ENCODE measurements around the gene BOK.
A peak's percentile ranks its signal among the peaks of the same experiment; 100 is the strongest.

Gene BOK

DNA sequence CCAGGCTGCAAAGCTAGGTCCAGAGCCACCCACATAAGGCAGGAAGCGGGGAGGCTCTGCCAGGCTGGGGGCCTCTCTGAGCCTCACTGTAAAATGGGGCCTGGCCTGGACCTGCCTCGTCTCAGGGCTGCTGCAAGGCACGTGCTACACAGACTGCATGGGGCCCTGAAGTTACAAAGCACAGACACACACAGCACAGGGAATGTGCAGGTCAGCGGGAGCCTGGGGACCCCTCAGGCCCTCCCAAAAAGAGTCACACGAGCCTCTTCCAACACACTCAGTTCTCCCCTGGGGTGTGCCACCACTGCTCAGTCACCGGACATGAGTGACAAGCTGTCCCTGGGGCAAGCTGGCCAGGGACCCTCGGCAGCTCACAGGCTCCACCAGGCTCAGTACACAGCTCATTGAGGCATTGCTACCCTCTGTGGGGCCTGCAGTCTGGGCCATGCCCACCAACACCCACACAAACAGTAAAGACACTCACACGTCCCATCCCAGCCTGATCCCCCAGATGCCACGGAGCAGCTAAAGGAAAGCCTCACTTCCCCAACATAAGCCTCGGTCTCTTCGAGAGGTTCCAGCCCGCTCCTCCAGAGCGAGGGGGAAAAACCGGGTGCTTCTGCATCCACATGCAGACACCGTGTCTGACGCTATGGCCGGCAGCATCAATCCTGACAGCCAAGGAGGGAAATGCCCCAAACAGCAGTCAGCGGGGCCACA is 33.7 kb downstream of the BOK start:
- TF ChIP-seq, protein P1, sequence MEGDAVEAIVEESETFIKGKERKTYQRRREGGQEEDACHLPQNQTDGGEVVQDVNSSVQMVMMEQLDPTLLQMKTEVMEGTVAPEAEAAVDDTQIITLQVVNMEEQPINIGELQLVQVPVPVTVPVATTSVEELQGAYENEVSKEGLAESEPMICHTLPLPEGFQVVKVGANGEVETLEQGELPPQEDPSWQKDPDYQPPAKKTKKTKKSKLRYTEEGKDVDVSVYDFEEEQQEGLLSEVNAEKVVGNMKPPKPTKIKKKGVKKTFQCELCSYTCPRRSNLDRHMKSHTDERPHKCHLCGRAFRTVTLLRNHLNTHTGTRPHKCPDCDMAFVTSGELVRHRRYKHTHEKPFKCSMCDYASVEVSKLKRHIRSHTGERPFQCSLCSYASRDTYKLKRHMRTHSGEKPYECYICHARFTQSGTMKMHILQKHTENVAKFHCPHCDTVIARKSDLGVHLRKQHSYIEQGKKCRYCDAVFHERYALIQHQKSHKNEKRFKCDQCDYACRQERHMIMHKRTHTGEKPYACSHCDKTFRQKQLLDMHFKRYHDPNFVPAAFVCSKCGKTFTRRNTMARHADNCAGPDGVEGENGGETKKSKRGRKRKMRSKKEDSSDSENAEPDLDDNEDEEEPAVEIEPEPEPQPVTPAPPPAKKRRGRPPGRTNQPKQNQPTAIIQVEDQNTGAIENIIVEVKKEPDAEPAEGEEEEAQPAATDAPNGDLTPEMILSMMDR (IDR thresholded peaks at IDR 0.05; ENCODE audit: extremely low read depth, missing control alignments): no peak
- no peak for DNase-seq (ENCODE audit: low spot score)

DNA sequence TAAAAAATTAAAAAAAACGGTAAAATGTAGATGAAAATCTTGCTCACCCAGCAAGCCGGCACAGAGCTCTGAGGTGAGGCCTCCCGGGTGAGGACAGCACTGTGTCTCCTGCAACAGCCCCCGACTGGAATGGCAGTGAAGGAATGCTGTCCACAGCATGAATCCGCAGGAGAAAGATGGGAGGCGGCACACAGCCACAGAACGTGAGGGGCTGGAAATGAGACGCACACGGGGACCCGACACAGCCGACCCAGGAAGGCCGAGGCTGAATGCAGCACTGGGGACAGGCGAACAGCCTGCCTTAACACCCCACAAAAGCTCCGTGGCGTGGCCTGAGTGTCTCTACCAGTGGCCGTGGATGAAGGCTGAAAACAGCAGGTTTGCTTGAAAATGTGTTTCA is 34.7 kb downstream of the BOK start:
- TF ChIP-seq, protein P1 (IDR thresholded peaks at IDR 0.05; ENCODE audit: extremely low read depth, missing control alignments): no peak
- no peak for DNase-seq (ENCODE audit: low spot score)

DNA sequence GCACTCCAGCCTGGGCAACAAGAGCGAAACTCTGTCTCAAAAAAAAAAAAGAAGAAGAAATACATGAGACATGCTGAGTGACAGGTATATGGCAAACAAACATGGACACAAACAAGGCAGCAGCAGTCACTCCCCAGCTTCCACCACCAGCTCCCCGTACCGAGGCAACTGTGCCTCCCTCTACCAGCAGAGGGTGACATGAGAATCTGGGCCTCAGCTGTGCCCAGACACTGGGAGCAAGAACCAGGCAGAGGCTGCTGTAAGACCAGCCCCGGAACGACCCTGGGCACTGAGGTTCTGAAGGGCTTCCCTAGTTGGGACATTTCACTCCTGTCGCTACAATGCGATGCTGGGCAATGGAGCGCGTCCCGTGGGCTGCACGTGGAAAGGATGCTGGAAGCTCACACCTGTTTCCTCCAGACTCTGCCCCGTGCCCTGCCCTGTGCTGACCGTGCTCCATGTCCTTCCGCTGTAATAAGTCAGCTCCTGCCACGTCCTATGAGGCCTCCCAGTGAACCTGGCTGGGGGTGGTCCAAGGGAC is 37.1 kb downstream of the BOK start:
- DNase-seq (ENCODE audit: low spot score): no peak
- TF ChIP-seq, protein P1 (IDR thresholded peaks at IDR 0.05; ENCODE audit: extremely low read depth, missing control alignments): no peak

DNA sequence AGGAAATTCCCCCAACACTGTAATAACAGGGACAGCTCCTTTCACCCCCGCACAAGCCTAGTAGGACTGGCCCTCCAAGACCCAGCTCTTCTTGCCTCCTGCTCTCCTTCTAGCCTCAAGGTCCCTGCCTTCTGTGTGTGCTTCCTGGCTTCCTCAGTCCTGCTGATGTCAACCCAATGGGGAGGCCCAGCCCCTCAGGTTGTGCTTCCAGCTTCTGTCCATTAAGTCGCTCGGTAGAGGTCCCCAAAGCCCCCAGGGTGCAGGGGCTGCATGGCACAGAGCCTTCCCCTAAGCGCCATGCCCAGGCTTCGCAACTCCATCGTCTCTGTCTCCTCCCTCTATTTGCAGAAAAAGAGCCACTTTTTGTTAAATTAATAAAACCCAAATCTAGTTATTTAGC is 39.0 kb downstream of the BOK start:
- no peak for DNase-seq (ENCODE audit: low spot score)
- TF ChIP-seq, protein P1 (IDR thresholded peaks at IDR 0.05; ENCODE audit: extremely low read depth, missing control alignments): no peak

DNA sequence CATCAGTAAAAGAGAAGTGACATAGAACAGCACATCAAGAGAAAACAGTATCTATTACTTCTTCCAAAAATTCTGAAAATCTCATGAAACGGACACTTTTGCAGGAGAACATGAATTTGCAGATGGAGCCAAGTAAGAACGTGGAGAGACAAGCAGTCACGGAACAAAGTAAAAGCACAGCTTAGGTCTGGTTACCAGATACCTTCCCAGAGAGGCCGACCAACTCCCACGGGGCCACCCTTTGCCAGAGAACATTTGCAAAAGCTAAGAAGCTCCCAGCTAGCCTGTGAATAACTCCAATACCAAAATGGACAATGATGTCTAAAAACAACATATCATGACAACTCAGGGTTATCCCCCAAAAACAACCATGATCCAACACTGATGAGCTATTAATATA is 39.5 kb downstream of the BOK start:
- TF ChIP-seq, protein P1 (IDR thresholded peaks at IDR 0.05; ENCODE audit: extremely low read depth, missing control alignments): no peak
- no peak for DNase-seq (ENCODE audit: low spot score)

DNA sequence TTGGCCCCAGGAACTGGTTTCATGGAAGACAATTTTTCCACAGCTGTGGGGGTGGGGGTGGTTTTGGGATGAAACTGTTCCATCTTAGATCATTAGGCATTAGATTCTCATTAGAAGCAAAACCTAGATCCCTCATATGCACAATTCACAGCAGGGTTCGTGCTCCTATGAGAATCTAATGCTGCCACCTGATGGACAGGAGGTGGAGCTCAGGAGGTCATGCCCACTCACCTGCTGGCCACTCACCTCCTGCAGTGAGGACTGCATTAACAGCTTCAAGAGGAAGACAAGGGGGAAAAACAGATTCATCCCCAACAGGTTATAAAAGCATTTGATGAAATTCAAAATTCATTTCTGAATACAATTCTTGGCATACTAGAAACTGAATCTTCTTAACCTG is 39.9 kb downstream of the BOK start:
- TF ChIP-seq, protein P1 (IDR thresholded peaks at IDR 0.05; ENCODE audit: extremely low read depth, missing control alignments): peak; percentile 17
- DNase-seq (ENCODE audit: low spot score): no peak

DNA sequence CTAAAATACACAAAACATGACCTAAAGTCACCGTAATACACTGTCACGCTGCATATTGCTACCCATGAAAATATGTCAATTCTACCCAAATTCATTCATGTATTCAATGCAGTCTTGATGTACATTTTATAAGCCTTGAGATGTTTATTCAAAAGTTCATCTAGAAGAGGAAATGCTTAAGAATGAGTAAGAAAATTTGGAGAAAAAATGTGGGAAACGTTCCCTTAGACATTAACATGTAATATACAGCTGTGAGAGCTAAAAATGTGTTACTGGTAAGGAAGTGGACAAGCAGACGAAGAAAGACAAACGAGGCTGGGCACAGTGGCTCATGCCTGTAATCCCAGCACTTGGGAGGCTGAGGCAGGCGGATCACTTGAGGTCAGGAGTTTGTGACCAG is 41.1 kb downstream of the BOK start:
- TF ChIP-seq, protein P1 (IDR thresholded peaks at IDR 0.05; ENCODE audit: extremely low read depth, missing control alignments): no peak
- DNase-seq (ENCODE audit: low spot score): no peak

Measured in GM20000 (cell line).